Activated naive CD4-positive, alpha-beta T cell treated with anti-CD3 and anti-CD28 coated beads, Interleukin-2, amount 50 U/mL, for 24 hours (primary cell): ENCODE measurements around the gene GGACT.
"Not testable (repeated sequence)": the region's sequence is repeated elsewhere in the genome, so short reads cannot be mapped to it uniquely, and the experiment has no call there.

ENCODE experiments used
- H3K27ac Mint-ChIP-seq: one replicate; pipeline ENCODE4 v1.8.0; 2021; ENCODE audit warnings: mild to moderate bottlenecking, mixed read lengths
- H3K27me3 Mint-ChIP-seq: one replicate; pipeline ENCODE4 v1.8.0; 2021; ENCODE audit warnings: mixed read lengths
- H3K36me3 Mint-ChIP-seq: one replicate; pipeline ENCODE4 v1.8.0; 2021; ENCODE audit warnings: mixed read lengths
- H3K4me1 Mint-ChIP-seq: one replicate; pipeline ENCODE4 v1.8.0; 2021; ENCODE audit warnings: mixed read lengths
- H3K4me3 Mint-ChIP-seq: one replicate; pipeline ENCODE4 v1.8.0; 2021; ENCODE audit warnings: mild to moderate bottlenecking, mixed read lengths
- H3K9me3 Mint-ChIP-seq: one replicate; pipeline ENCODE4 v1.8.0; 2021; ENCODE audit warnings: mixed read lengths

Gene GGACT

DNA sequence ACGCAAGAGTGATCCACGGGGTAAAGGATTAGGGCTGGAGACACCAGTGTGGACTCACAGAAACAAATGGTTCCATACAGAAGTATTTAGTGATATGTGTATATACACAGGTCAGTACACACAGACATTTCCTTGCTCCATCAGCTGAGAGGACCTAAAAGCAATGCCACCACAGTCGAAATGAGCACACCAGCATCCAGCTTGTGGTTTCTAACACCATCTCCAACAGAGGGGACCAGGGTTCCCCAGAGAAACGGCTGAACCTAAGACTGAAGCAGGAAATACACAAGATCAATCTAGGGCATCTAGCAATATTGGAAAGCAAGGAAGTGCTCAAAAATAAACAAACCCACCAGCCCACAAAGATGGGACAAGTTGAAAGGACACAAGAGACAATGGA lies 7.6 kb downstream of the GGACT start:
- H3K27ac Mint-ChIP-seq = no peak overlapping the region
- H3K27me3 Mint-ChIP-seq = no peaks in the 10 kb centered on the region
- peaks cover 54% of the 10 kb centered on the region for H3K4me1 Mint-ChIP-seq
- H3K36me3 Mint-ChIP-seq = no peaks in the 10 kb centered on the region
- no peaks in the 10 kb centered on the region for H3K9me3 Mint-ChIP-seq
- H3K4me3 Mint-ChIP-seq = no peak overlapping the region

DNA sequence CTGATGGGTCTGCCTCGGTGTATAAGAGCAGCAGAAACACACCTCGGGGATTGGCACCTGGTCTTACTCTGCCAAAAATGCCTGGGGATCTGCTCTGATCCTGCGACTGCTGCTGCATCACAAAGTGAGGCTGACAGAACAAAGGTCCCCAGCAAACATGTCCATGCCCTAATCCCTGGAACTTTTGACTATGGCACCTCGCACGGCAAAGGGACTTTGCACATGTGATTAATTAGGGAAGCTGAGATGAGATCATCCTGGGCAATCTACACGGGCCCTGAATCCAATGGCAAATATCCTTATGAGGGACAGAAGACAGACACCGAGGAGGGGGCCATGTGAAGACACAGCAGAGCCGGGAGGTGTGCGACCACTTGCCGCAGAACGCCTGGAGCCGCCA lies 8.5 kb downstream of the GGACT start:
- Mint-ChIP-seq H3K4me1 (peaks cover 48% of the 10 kb centered on the region), H3K27ac (no peak overlapping the region), H3K9me3 (no peaks in the 10 kb centered on the region), H3K36me3 (no peaks in the 10 kb centered on the region), H3K27me3 (no peaks in the 10 kb centered on the region), H3K4me3 (no peak overlapping the region)

DNA sequence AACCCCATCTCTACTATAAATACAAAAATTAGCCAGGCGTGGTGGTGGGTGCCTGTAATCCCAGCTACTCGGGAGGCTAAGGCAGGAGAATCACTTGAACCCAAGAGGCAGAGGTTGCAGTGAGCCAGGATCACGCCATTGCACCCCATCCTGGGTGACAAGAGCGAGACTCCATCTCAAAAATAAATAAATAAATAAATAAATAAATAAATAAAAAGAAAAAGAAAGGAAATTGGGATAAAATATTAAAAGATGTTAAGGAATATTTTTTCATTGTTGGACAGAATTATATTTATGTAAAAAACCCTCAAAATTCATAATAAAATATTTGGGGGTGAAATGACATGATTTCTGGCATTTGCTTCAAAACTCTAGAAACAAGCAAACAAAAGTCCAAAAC lies 11.3 kb downstream of the GGACT start:
- peaks cover 35% of the 10 kb centered on the region for H3K4me1 Mint-ChIP-seq
- H3K9me3 Mint-ChIP-seq, H3K4me3 Mint-ChIP-seq, H3K27ac Mint-ChIP-seq, H3K36me3 Mint-ChIP-seq, H3K27me3 Mint-ChIP-seq: not testable (repeated sequence)

DNA sequence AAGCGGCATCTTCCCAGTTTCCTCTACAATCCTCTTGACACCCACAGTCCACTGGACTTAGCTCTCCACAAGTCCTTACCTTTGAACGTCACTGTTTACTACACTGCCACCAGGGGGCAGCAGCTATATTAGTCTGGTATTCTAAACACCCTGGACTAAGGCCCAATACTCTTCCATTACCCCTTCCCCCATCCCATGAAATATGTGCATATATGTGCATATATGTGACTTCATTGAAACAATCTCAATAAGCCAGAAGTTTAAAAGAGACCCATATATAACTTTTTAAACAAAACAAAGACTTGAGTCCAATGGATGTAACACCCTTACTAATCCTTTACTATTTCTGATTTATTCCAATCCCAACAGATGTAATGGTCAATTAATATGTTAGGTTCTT lies 15.5 kb downstream of the GGACT start:
- H3K27me3 Mint-ChIP-seq = no peaks in the 10 kb centered on the region
- no peak overlapping the region for H3K27ac Mint-ChIP-seq
- no peaks in the 10 kb centered on the region for H3K9me3 Mint-ChIP-seq
- H3K4me1 Mint-ChIP-seq = peaks cover 18% of the 10 kb centered on the region
- H3K36me3 Mint-ChIP-seq = peaks cover 3% of the 10 kb centered on the region
- H3K4me3 Mint-ChIP-seq = no peak overlapping the region

DNA sequence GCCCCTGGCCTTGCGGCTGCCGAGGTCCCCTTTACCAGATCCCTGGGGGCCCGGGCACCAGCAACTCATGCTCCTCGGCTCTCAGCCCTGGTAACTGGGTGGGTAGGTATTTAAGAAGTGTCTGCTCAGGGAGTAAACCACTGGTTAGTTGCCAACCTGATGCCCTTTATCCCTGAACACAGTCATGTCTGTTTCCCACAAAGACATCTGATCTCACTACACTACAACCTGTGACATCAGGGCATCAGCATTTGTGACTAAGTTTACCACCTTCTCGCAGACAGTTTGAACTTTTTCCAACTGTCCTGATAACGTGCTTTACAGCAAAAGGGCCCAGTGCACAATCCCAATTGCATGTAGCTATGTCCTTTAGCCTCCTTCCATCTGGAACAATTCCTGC lies 22.0 kb downstream of the GGACT start:
- no peaks in the 10 kb centered on the region for H3K27me3 Mint-ChIP-seq
- no peaks in the 10 kb centered on the region for H3K4me1 Mint-ChIP-seq
- peaks cover 15% of the 10 kb centered on the region for H3K36me3 Mint-ChIP-seq
- no peak overlapping the region for H3K27ac Mint-ChIP-seq
- no peaks in the 10 kb centered on the region for H3K9me3 Mint-ChIP-seq
- H3K4me3 Mint-ChIP-seq = no peak overlapping the region

DNA sequence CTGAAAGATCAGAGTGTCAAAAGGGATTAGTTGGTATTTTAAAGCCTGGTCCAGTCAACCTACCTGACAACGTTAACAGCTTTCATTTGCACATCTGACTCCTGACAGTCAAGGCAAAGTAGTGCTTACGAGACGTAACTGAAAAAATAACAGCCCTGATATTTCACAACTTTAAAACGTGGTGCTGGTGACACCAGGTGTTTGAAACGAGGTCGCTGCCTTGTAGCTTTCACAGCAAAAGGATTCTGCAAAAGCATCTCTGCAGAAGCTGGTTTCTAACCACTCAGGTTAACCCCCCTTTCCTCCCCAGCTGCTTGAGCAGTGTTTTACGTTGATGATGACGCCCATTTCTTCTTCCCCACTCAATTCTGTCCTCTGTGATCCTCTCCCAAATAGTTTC lies 23.3 kb downstream of the GGACT start:
- Mint-ChIP-seq H3K4me3 (no peak overlapping the region), H3K36me3 (peaks cover 17% of the 10 kb centered on the region), H3K27ac (no peak overlapping the region), H3K27me3 (no peaks in the 10 kb centered on the region), H3K4me1 (no peaks in the 10 kb centered on the region), H3K9me3 (no peaks in the 10 kb centered on the region)

DNA sequence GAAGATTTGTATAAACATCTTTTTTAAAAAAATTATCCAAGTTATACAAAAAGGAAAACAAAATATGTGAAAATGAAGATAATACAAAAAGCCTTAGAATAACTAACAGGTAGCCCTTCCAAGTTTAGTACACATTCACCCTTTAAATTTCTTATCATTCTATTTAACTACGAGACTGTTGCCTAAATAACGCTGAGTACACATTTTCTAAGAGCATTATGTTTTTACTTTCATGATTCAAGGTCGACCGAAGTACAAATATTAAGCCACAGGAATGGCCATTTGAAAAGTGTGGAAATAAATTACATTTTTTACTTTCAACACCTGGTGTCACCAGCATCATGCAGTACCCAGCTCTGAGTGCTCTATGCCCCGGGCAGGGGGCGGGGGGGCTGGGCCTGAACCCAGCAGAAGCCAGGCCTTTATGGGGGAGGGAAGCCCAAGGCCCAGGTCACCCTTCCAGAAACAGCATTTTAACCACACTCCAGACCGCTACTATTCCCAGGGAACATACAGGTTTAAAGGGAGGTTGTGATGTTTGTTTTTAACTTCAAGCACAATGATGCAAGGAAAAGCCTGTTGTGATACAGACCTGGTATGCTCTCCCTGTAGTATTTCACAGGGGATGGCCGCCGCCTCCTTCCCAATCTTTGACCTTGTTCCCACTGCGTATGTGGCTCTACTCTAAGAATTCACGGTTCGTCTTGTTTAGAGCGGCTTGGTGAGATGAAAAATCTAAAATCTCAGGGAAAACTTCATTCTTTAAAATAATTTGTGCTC lies 24.0 kb downstream of the GGACT start:
- no peaks in the 10 kb centered on the region for H3K27me3 Mint-ChIP-seq
- no peak overlapping the region for H3K4me3 Mint-ChIP-seq
- H3K4me1 Mint-ChIP-seq = no peaks in the 10 kb centered on the region
- H3K27ac Mint-ChIP-seq = no peak overlapping the region
- H3K36me3 Mint-ChIP-seq = peaks cover 18% of the 10 kb centered on the region
- no peaks in the 10 kb centered on the region for H3K9me3 Mint-ChIP-seq

DNA sequence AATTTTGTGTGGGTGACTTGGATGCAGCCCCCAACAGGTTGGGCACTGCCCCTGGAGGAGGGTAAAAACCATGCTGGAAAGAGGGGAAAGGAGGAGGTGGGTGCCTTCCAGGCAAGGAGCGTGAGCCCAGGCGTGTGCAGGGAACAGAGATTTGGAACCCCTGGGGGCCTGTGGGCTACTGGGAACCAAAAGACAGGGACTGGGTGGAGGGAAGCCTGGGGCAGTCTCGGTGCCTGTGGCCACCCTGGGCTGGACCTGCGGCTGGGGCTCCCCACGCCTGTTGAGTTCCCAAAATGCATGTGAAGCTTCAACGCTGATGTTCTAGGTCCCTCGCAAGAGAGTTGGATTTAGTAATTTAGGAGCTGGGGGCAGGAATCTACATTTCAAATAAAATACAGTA lies 24.8 kb downstream of the GGACT start:
- H3K4me1 Mint-ChIP-seq = no peaks in the 10 kb centered on the region
- no peaks in the 10 kb centered on the region for H3K27me3 Mint-ChIP-seq
- no peak overlapping the region for H3K4me3 Mint-ChIP-seq
- no peak overlapping the region for H3K27ac Mint-ChIP-seq
- no peaks in the 10 kb centered on the region for H3K9me3 Mint-ChIP-seq
- H3K36me3 Mint-ChIP-seq = peaks cover 17% of the 10 kb centered on the region

DNA sequence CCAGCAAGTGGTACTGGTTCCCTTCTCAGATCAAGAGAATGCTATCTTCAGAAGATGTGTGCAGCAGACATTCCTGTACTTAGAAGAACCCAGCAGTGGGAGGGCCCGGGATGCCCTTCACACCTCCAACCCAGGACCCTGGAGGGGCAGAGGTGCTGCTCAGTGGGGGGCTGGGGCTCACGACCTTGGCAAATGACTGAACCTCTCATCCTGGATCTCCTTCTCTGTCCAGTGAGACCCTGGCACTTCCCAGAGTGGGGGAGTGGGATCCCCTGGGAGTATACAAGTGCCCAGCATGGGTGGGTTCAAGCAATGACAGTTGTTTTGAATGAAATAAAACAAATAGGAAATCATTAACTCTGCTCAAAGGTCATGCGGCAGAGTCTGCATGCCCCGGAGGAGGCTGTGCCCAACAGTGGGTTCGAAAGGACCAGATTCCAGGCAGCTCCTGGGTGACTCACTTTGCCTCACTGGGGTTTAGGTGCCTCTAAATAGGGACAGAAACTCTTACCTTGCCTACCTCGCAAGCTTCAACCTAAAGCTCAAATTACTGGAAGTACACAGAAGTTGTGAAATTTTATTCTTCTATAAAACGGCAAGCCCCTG lies 26.9 kb downstream of the GGACT start:
- no peak overlapping the region for H3K27ac Mint-ChIP-seq
- H3K27me3 Mint-ChIP-seq = no peaks in the 10 kb centered on the region
- no peaks in the 10 kb centered on the region for H3K4me1 Mint-ChIP-seq
- H3K9me3 Mint-ChIP-seq = no peaks in the 10 kb centered on the region
- no peak overlapping the region for H3K4me3 Mint-ChIP-seq
- peaks cover 16% of the 10 kb centered on the region for H3K36me3 Mint-ChIP-seq

DNA sequence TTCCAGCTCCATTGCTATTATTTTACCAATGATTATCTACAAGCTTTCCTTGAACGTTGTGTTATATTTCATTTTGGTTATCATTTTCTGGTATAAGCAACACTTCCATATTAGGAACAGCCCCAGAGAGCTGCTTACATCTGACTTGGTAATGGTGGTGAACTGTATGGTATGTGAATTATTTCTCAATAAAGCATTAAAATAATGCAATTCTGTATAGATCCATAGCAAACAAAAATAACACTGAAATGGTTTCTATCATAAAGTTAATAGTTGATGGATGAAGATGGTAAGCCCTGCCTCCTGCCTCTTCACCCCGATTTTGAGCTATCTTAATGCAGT lies 27.5 kb downstream of the GGACT start:
- no peaks in the 10 kb centered on the region for H3K9me3 Mint-ChIP-seq
- no peak overlapping the region for H3K4me3 Mint-ChIP-seq
- peaks cover 14% of the 10 kb centered on the region for H3K36me3 Mint-ChIP-seq
- H3K4me1 Mint-ChIP-seq = no peaks in the 10 kb centered on the region
- H3K27me3 Mint-ChIP-seq = no peaks in the 10 kb centered on the region
- H3K27ac Mint-ChIP-seq = no peak overlapping the region

DNA sequence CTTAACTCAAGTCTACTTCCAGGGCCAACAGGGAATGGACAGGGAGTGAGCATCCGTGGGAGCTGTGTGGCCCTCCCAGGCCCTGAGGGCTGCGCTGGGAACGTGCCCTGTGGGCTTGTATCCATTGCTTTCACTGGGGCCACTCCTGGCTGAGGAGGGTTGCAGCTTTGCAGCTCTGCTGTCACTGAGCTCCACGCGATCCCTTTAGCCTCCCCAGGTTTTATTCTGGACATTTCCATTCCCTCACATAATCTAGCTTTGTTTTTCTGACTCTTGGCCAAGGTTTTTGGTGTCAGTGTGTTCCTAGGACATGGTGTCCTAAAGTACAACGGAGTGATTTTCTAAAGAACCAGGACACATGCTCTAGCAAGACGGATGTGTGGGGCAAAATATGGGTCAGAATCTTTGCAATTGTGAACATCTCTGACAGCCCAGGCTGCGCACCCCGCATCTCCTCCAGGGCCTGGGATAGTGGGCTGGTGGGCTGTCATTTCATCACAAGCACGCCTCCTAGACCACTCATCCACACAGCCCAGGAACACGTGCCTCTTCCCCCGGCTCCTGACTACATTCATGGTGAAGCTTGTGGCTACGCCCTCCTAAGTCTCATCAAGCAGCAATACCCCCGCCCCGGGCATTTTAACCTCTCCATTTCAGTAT lies 28.0 kb downstream of the GGACT start:
- Mint-ChIP-seq H3K36me3 (peaks cover 14% of the 10 kb centered on the region), H3K9me3 (no peaks in the 10 kb centered on the region), H3K27me3 (no peaks in the 10 kb centered on the region), H3K4me3 (no peak overlapping the region), H3K4me1 (no peaks in the 10 kb centered on the region), H3K27ac (no peak overlapping the region)

DNA sequence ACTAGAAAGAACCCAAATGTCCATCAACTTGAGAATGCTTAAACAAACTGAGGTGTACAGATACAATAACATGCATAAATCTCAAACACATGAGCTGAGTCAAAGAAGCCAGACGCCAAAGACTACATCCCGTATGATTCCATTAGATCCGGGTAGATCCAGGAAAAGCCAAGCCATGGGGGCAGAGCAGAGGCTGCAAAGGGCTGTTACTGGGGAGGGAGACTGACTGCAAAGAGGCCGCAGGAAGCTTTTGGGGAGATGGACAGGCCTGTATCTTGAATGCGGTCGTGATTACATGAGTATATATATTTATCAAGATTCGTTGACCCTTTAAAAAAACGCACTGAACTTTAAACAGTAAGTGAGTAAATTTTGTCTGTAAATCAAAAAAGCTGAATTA lies 28.7 kb downstream of the GGACT start:
- no peaks in the 10 kb centered on the region for H3K4me1 Mint-ChIP-seq
- no peak overlapping the region for H3K4me3 Mint-ChIP-seq
- H3K27me3 Mint-ChIP-seq = no peaks in the 10 kb centered on the region
- H3K27ac Mint-ChIP-seq = no peak overlapping the region
- H3K9me3 Mint-ChIP-seq = no peaks in the 10 kb centered on the region
- H3K36me3 Mint-ChIP-seq = peaks cover 12% of the 10 kb centered on the region

DNA sequence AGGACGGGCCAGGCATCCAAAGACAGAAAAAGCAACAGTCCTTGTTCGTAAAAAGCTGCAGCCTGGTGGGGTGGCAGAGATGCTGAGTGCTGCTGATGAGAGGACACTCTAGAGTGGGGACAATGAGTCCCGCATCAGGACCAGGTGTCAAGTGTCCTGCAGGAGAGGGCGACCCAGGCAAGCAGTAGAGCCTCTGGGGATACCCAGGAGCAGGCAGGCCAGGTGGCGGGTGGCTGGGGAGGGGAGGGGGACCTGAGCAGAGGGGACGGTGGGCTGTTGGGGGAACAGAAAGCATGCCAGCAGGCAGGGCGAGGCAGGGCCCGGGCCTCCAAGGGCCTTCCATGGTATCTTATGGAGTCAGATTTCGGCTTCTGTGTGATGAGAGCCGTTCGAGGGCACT lies 35.8 kb downstream of the GGACT start:
- Mint-ChIP-seq H3K27ac (no peak overlapping the region), H3K36me3 (peaks cover 10% of the 10 kb centered on the region), H3K4me1 (no peaks in the 10 kb centered on the region), H3K27me3 (no peaks in the 10 kb centered on the region), H3K4me3 (no peak overlapping the region), H3K9me3 (peaks cover 4% of the 10 kb centered on the region)

DNA sequence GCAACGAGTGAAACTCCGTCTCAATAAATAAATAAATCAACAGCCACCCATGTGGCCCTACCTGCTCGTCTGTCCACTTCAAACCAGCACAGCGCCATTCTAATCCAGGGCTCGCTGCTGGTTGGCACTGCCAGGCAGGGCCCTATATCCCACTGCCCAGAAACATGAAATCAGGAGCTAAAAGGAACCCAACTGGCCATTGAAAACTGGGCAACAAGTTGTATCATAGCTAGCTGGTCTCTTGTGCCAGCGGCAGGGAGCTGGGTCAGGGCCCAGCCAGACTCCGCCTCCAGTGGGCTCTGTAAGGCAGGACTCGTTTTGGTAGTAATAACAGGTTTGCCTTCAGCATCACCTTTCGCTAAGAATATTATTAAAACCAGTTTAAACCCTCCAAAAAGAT lies 39.3 kb downstream of the GGACT start:
- no peak overlapping the region for H3K27ac Mint-ChIP-seq
- H3K4me1 Mint-ChIP-seq = no peaks in the 10 kb centered on the region
- H3K27me3 Mint-ChIP-seq = no peaks in the 10 kb centered on the region
- peaks cover under 1% of the 10 kb centered on the region for H3K9me3 Mint-ChIP-seq
- peaks cover 1% of the 10 kb centered on the region for H3K36me3 Mint-ChIP-seq
- no peak overlapping the region for H3K4me3 Mint-ChIP-seq

DNA sequence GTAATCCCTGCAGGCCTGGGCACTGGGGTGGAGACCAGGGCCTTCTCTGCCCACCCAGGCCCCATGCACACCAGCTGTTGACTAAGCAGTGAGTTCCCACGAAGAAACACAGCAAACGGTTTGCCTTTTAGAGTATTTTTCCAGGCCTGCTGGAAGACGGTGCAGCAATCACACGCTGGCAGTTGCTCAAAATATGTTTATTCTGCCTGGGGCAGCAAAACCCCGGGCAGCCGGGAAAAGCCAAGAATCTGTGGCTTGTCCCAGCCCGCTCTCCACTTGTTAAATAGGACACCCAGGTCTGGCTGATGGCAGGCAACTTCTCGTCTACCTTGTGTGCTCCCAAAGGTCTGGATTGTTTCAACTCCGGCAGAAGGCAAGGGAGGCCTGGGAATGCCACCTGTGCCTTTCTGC lies 40.8 kb downstream of the GGACT start:
- H3K4me1 Mint-ChIP-seq = peaks cover 2% of the 10 kb centered on the region
- H3K27me3 Mint-ChIP-seq = no peaks in the 10 kb centered on the region
- no peaks in the 10 kb centered on the region for H3K9me3 Mint-ChIP-seq
- peaks cover 1% of the 10 kb centered on the region for H3K36me3 Mint-ChIP-seq
- H3K27ac Mint-ChIP-seq = no peak overlapping the region
- no peak overlapping the region for H3K4me3 Mint-ChIP-seq

DNA sequence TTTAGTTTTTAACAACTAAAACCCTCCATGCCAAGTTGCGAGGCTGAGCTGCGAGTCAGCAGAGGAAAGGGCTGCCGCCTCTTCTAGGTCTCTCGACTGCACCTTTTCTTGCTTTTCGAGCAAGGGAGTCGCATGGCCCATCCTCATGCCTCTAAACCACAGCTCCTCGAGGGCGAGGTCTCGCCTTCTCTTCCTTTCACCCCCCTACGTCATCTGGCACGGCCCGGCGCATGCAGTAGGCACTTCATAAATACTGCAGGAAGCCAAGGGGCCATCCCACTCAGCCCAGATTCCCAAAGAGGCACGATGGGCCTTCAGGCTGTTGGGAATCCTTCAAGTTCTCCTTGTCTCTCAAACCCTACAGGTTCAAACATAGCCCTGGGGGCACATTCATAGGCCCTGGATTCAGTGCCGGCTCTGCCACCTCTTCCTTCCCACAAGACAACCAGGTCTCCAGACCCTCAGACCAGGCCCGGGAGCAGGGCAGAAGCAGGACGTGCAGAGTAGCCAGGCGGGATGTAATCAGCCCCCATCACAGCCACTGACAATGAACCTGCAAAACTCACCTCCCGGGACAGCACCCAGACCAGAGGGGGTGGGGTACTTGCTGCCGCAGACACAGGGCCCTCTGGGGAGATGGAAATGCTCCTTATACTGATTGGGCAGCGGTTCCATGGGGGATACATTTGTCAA lies 41.7 kb downstream of the GGACT start:
- H3K27ac Mint-ChIP-seq = no peak overlapping the region
- peaks cover 9% of the 10 kb centered on the region for H3K4me1 Mint-ChIP-seq
- H3K27me3 Mint-ChIP-seq = no peaks in the 10 kb centered on the region
- H3K9me3 Mint-ChIP-seq = no peaks in the 10 kb centered on the region
- H3K36me3 Mint-ChIP-seq = peaks cover 1% of the 10 kb centered on the region
- H3K4me3 Mint-ChIP-seq = no peak overlapping the region
